Caco-2 (cell line): ENCODE data around the gene RAB35. TPM values are rescaled to one million over a fixed set of nuclear protein-coding genes. Genes with fewer than 3 reads are reported as not detected.

ENCODE experiments used
- BruUV-seq: library from RNA; stranded (reverse); fragments of 400-500 nt; replicated peaks from 2 replicates; lab custom pipeline; 2021; lab: Mats Ljungman, UMichigan
- CTCF ChIA-PET: fragments of 300-600 bp; sonication (Branson Sonifier 250); formaldehyde crosslinking; loops from one replicate; lab custom pipeline; 2022; ENCODE audit warnings: antibody characterized with exemption; lab: Charles Lee
- POLR2A ChIA-PET: fragments of 300-600 bp; sonication (Branson Sonifier 250); formaldehyde crosslinking; loops from one replicate; lab custom pipeline; 2022; ENCODE audit warnings: antibody characterized with exemption; lab: Charles Lee
- DNase-seq, 2 experiments: peaks; one replicate each; pipeline versions ENCODE4 v3.0.0 to v3.0.0-alpha.2; 2020 to 2022
- H3K27me3 ChIP-seq: replicated peaks from 2 replicates; pipeline ENCODE4 v1.6.0; 2011; ENCODE audit warnings: low read length; ENCODE audit not compliant: control insufficient read depth, insufficient read depth
- H3K36me3 ChIP-seq: 2 replicates; pipeline ENCODE4 v1.5.1; 2011; ENCODE audit warnings: low read length; ENCODE audit not compliant: control insufficient read depth, insufficient read depth
- H3K4me1 ChIP-seq: fragments of 250-450 bp; sonication (Bioruptor Pico); 2 replicates; pipeline ENCODE4 v1.5.1; 2020; ENCODE audit warnings: mild to moderate bottlenecking
- H3K4me3 ChIP-seq: 2 replicates; pipeline ENCODE4 v1.5.1; 2011; ENCODE audit warnings: low read depth, mild to moderate bottlenecking, control low read depth, low read length
- H3K9me3 ChIP-seq: fragments of 250-450 bp; sonication (Bioruptor Pico); 2 replicates; pipeline ENCODE4 v1.5.1; 2020; ENCODE audit warnings: mild to moderate bottlenecking, moderate library complexity
- H3K27ac Mint-ChIP-seq: one replicate; pipeline ENCODE4 v1.8.0; 2022; ENCODE audit warnings: mixed read lengths; ENCODE audit not compliant: unreplicated experiment
- H3K27me3 Mint-ChIP-seq: one replicate; pipeline ENCODE4 v1.8.0; 2022; ENCODE audit warnings: mixed read lengths; ENCODE audit not compliant: insufficient read depth, unreplicated experiment
- H3K36me3 Mint-ChIP-seq: one replicate; pipeline ENCODE4 v1.8.0; 2022; ENCODE audit warnings: mild to moderate bottlenecking, mixed read lengths; ENCODE audit not compliant: insufficient read depth, unreplicated experiment
- H3K4me1 Mint-ChIP-seq: one replicate; pipeline ENCODE4 v1.8.0; 2022; ENCODE audit warnings: low read depth, mixed read lengths; ENCODE audit not compliant: unreplicated experiment
- H3K4me3 Mint-ChIP-seq: one replicate; pipeline ENCODE4 v1.8.0; 2022; ENCODE audit warnings: mild to moderate bottlenecking, moderate library complexity, mixed read lengths; ENCODE audit not compliant: unreplicated experiment
- H3K9me3 Mint-ChIP-seq: one replicate; pipeline ENCODE4 v1.8.0; 2022; ENCODE audit warnings: mixed read lengths; ENCODE audit not compliant: unreplicated experiment
- CTCF ChIP-seq, 2 experiments: fragments of 200-600 bp in 1 of 2; IDR thresholded peaks; 1 replicate in 1 of 2; 2 replicates in 1 of 2; pipeline versions ENCODE4 v1.5.1 to v1.8.0; 2011 to 2022; ENCODE audit warnings: antibody characterized with exemption in 1 of 2, control low read depth in 1 of 2, inconsistent platforms in 1 of 2, low read depth in 1 of 2, low read length in 1 of 2, mild to moderate bottlenecking in 1 of 2, moderate library complexity in 1 of 2; ENCODE audit not compliant: insufficient read depth in 1 of 2, severe bottlenecking in 1 of 2, unreplicated experiment in 1 of 2
- intact Hi-C: fragments of 100-400 bp; cut with micrococcal nuclease; formaldehyde crosslinking; loops from one replicate; pipeline ENCODE4 v1.10.0; 2022; ENCODE audit not compliant: unreplicated experiment
- total RNA-seq: library from RNA; stranded (reverse); gene quantifications from 2 replicates; pipeline ENCODE4 v1.2.3, GENCODE V29; 2022

The RAB35 gene
- total RNA-seq, 1 experiment from 2014 or later, result 72.0 TPM

GRCh38 chr12:120130011-120130410 is 13.5 kb upstream of the RAB35 start:
- H3K4me1 ChIP-seq, result no peaks in the 10 kb centered on the region
- no peak overlapping the region for H3K4me3 ChIP-seq
- Mint-ChIP-seq H3K27ac (no peak overlapping the region), H3K4me1 (no peaks in the 10 kb centered on the region), H3K27me3 (no peaks in the 10 kb centered on the region), H3K36me3 (peaks cover 76% of the 10 kb centered on the region), H3K4me3 (no peak overlapping the region), H3K9me3 (no peaks in the 10 kb centered on the region)
- peaks cover 6% of the 10 kb centered on the region for H3K36me3 ChIP-seq
- no peak for DNase-seq
- no peak for TF ChIP-seq CTCF (IDR thresholded peaks at IDR 0.05; ENCODE audit: insufficient read depth in 1 of 2, low read depth in 1 of 2, low read length in 1 of 2, severe bottlenecking in 1 of 2, unreplicated experiment in 1 of 2)
- no peaks in the 10 kb centered on the region for H3K9me3 ChIP-seq
- ChIA-PET CTCF (no interaction called here), POLR2A (no interaction called here)
- intact Hi-C loops, result no loop called here
- H3K27me3 ChIP-seq, result no peaks in the 10 kb centered on the region
- no TSS peak for BruUV-seq

- intact Hi-C loops, result no loop called here
These were observed 10.1 kb upstream of the RAB35 start for GRCh38 chr12:120126635-120127005.

GRCh38 chr12:120125792-120126634 is 9.5 kb upstream of the RAB35 start:
- Mint-ChIP-seq H3K9me3 (no peaks in the 10 kb centered on the region), H3K36me3 (peaks cover 56% of the 10 kb centered on the region), H3K27me3 (no peaks in the 10 kb centered on the region), H3K4me1 (peaks cover 9% of the 10 kb centered on the region), H3K27ac (no peak overlapping the region), H3K4me3 (no peak overlapping the region)
- CTCF ChIA-PET, result no interaction called here
- Histone ChIP-seq H3K36me3 (peaks cover 6% of the 10 kb centered on the region), H3K9me3 (no peaks in the 10 kb centered on the region), H3K4me3 (no peak overlapping the region), H3K27me3 (no peaks in the 10 kb centered on the region), H3K4me1 (no peaks in the 10 kb centered on the region)
- TF ChIP-seq CTCF (IDR thresholded peaks at IDR 0.05; ENCODE audit: insufficient read depth in 1 of 2, low read depth in 1 of 2, low read length in 1 of 2, severe bottlenecking in 1 of 2, unreplicated experiment in 1 of 2), result no peak
- POLR2A ChIA-PET, result interaction anchor here (1.0 kb wide), 1 partner anchor 75 kb away, joined by 3 read pairs; the partner anchor contains the start of gene RPLP0
- intact Hi-C loops, result no loop called here
- no peak for DNase-seq
- BruUV-seq, result no TSS peak

More at GRCh38 chr12:120126635-120127005, 10.1 kb upstream of the RAB35 start:
- no peaks in the 10 kb centered on the region for H3K9me3 Mint-ChIP-seq
- no peak overlapping the region for H3K4me3 ChIP-seq
- no peaks in the 10 kb centered on the region for H3K4me1 ChIP-seq
- no peaks in the 10 kb centered on the region for H3K9me3 ChIP-seq
- CTCF ChIA-PET, result no interaction called here
- no peak overlapping the region for H3K27ac Mint-ChIP-seq
- no TSS peak for BruUV-seq
- POLR2A ChIA-PET, result no interaction called here
- peaks cover 9% of the 10 kb centered on the region for H3K4me1 Mint-ChIP-seq
- no peak overlapping the region for H3K4me3 Mint-ChIP-seq
- H3K36me3 Mint-ChIP-seq, result peaks cover 59% of the 10 kb centered on the region
- no peak for DNase-seq
- H3K36me3 ChIP-seq, result peaks cover 6% of the 10 kb centered on the region
- TF ChIP-seq CTCF (IDR thresholded peaks at IDR 0.05; ENCODE audit: insufficient read depth in 1 of 2, low read depth in 1 of 2, low read length in 1 of 2, severe bottlenecking in 1 of 2, unreplicated experiment in 1 of 2), result no peak
- no peaks in the 10 kb centered on the region for H3K27me3 ChIP-seq
- no peaks in the 10 kb centered on the region for H3K27me3 Mint-ChIP-seq
